H9 (cell line): ENCODE measurements around the gene RHOU. TPM values are rescaled to one million over a fixed set of nuclear protein-coding genes. Genes with fewer than 3 reads are reported as not detected.

Source experiments
- DNase-seq: peaks from one replicate; pipeline ENCODE4 v3.0.0-alpha.2; 2017
- H2AFZ ChIP-seq: one replicate; pipeline ENCODE4 v1.6.1; 2013; ENCODE audit warnings: mild to moderate bottlenecking, low read length, control low read depth, moderate library complexity
- H2AK5ac ChIP-seq: 2 replicates; pipeline ENCODE4 v1.6.1; 2013; ENCODE audit warnings: low read length, control low read depth, mixed read lengths; ENCODE audit not compliant: insufficient read length
- H2BK120ac ChIP-seq: one replicate; pipeline ENCODE4 v1.6.1; 2013; ENCODE audit warnings: low read depth, mild to moderate bottlenecking, low read length, control low read depth, inconsistent platforms; ENCODE audit not compliant: poor library complexity, severe bottlenecking
- H2BK12ac ChIP-seq: 2 replicates; pipeline ENCODE4 v1.6.1; 2013; ENCODE audit warnings: low read length, control low read depth, mixed read lengths, low read depth; ENCODE audit not compliant: insufficient read length
- H2BK15ac ChIP-seq: 2 replicates; pipeline ENCODE4 v1.6.1; 2013; ENCODE audit warnings: low read depth, low read length, control low read depth
- H2BK20ac ChIP-seq: one replicate; pipeline ENCODE4 v1.6.1; 2013; ENCODE audit warnings: low read depth, mild to moderate bottlenecking, low read length, control low read depth, inconsistent platforms; ENCODE audit not compliant: poor library complexity, severe bottlenecking
- H2BK5ac ChIP-seq: 2 replicates; pipeline ENCODE4 v1.6.1; 2013; ENCODE audit warnings: low read length, control low read depth, mixed read lengths; ENCODE audit not compliant: insufficient read length
- H3K14ac ChIP-seq: 2 replicates; pipeline ENCODE4 v1.6.1; 2013; ENCODE audit warnings: low read length, control low read depth; ENCODE audit not compliant: insufficient read depth
- H3K18ac ChIP-seq: 2 replicates; pipeline ENCODE4 v1.6.1; 2013; ENCODE audit warnings: low read depth, mild to moderate bottlenecking, mixed read lengths, low read length, control low read depth; ENCODE audit not compliant: insufficient read length
- H3K23ac ChIP-seq: 2 replicates; pipeline ENCODE4 v1.6.1; 2013; ENCODE audit warnings: low read length, control low read depth, mixed read lengths, low read depth; ENCODE audit not compliant: insufficient read length
- H3K23me2 ChIP-seq: 2 replicates; pipeline ENCODE4 v1.6.1; 2013; ENCODE audit warnings: low read depth, mild to moderate bottlenecking, mixed read lengths, low read length, control low read depth; ENCODE audit not compliant: insufficient read length, poor library complexity, severe bottlenecking
- H3K27ac ChIP-seq: 2 replicates; pipeline ENCODE4 v1.5.1; 2013; ENCODE audit warnings: low read length, control low read depth, mixed read lengths, low read depth; ENCODE audit not compliant: insufficient read length
- H3K27me3 ChIP-seq: 2 replicates; pipeline ENCODE4 v1.6.1; 2013; ENCODE audit warnings: low read length, control low read depth, inconsistent platforms; ENCODE audit not compliant: insufficient read depth
- H3K4ac ChIP-seq: 2 replicates; pipeline ENCODE4 v1.6.1; 2013; ENCODE audit warnings: low read depth, mild to moderate bottlenecking, control low read depth, inconsistent platforms, low read length, moderate library complexity
- H3K4me1 ChIP-seq: 2 replicates; pipeline ENCODE4 v1.6.1; 2013; ENCODE audit warnings: low read length, control low read depth, inconsistent platforms; ENCODE audit not compliant: insufficient read depth
- H3K4me2 ChIP-seq: 2 replicates; pipeline ENCODE4 v1.6.1; 2013; ENCODE audit warnings: low read length, control low read depth, mixed read lengths; ENCODE audit not compliant: insufficient read length, insufficient read depth
- H3K56ac ChIP-seq: 2 replicates; pipeline ENCODE4 v1.6.1; 2013; ENCODE audit warnings: low read depth, mild to moderate bottlenecking, mixed read lengths, low read length, control low read depth; ENCODE audit not compliant: insufficient read length
- H3K79me1 ChIP-seq: 2 replicates; pipeline ENCODE4 v1.6.1; 2013; ENCODE audit warnings: low read depth, mild to moderate bottlenecking, moderate library complexity, low read length, control low read depth, inconsistent platforms; ENCODE audit not compliant: insufficient read depth, poor library complexity, severe bottlenecking
- H3K79me2 ChIP-seq: 2 replicates; pipeline ENCODE4 v1.6.1; 2013; ENCODE audit warnings: low read length, control low read depth, inconsistent platforms; ENCODE audit not compliant: insufficient read depth
- H3K9ac ChIP-seq: 2 replicates; pipeline ENCODE4 v1.6.1; 2013; ENCODE audit warnings: low read length, control low read depth, mixed read lengths; ENCODE audit not compliant: insufficient read length; ENCODE audit errors: extremely low read depth
- H3K9me3 ChIP-seq: one replicate; pipeline ENCODE4 v1.6.1; 2013; ENCODE audit warnings: low read depth, low read length, inconsistent platforms; ENCODE audit not compliant: control insufficient read depth
- H3T11ph ChIP-seq: one replicate; pipeline ENCODE4 v1.6.1; 2013; ENCODE audit warnings: mild to moderate bottlenecking, low read length, control low read depth, inconsistent platforms
- H4K20me1 ChIP-seq: one replicate; pipeline ENCODE4 v1.6.1; 2013; ENCODE audit not compliant: control insufficient read depth, insufficient read length, insufficient read depth
- H4K5ac ChIP-seq: 2 replicates; pipeline ENCODE4 v1.6.1; 2013; ENCODE audit warnings: low read depth, mild to moderate bottlenecking, mixed read lengths, low read length, control low read depth; ENCODE audit not compliant: insufficient read length
- H4K8ac ChIP-seq: replicated peaks from 2 replicates; pipeline ENCODE4 v1.6.1; 2013; ENCODE audit warnings: low read length, control low read depth, mixed read lengths, low read depth; ENCODE audit not compliant: insufficient read length
- H4K91ac ChIP-seq: 2 replicates; pipeline ENCODE4 v1.6.1; 2013; ENCODE audit warnings: low read depth, mild to moderate bottlenecking, moderate library complexity, mixed read lengths, low read length, control low read depth; ENCODE audit not compliant: insufficient read length
- H3K27ac Mint-ChIP-seq, 3 experiments: 2 replicates in 2 of 3; 3 replicates in 1 of 3; pipeline ENCODE4 v1.8.0; 2020 to 2021; ENCODE audit warnings: mixed read lengths in 3 of 3, mild to moderate bottlenecking in 1 of 3, moderate library complexity in 1 of 3
- H3K27me3 Mint-ChIP-seq: 2 replicates; pipeline ENCODE4 v1.8.0; 2021; ENCODE audit warnings: low read depth, mild to moderate bottlenecking, moderate library complexity, mixed read lengths
- H3K36me3 Mint-ChIP-seq, 3 experiments: 2 replicates in 2 of 3; 3 replicates in 1 of 3; pipeline ENCODE4 v1.8.0; 2020 to 2021; ENCODE audit warnings: low read depth in 3 of 3, mixed read lengths in 3 of 3; ENCODE audit not compliant: insufficient read depth in 1 of 3
- H3K4me1 Mint-ChIP-seq, 2 experiments: 2 replicates each; pipeline ENCODE4 v1.8.0; 2020; ENCODE audit warnings: mixed read lengths in 2 of 2
- H3K4me3 Mint-ChIP-seq, 2 experiments: 2 replicates in 1 of 2; 3 replicates in 1 of 2; pipeline ENCODE4 v1.8.0; 2020 to 2021; ENCODE audit warnings: mild to moderate bottlenecking in 2 of 2, mixed read lengths in 2 of 2, moderate library complexity in 1 of 2
- H3K9me3 Mint-ChIP-seq, 2 experiments: 2 replicates in 1 of 2; 3 replicates in 1 of 2; pipeline ENCODE4 v1.8.0; 2020; ENCODE audit warnings: mild to moderate bottlenecking in 2 of 2, mixed read lengths in 2 of 2, moderate library complexity in 1 of 2
- WGBS: extraction: QIAGEN DNeasy Blood & Tissue Kit; methylation state at CpG from one replicate; pipeline ENCODE4 v1.1.7; 2013; ENCODE audit warnings: missing lambda C conversion rate, low lambda C conversion rate, mixed read lengths; ENCODE audit not compliant: insufficient read length; ENCODE audit errors: extremely low coverage; 5-methylcytosine and 5-hydroxymethylcytosine counted together
- total RNA-seq: library from RNA; stranded (reverse); gene quantifications from 2 replicates; pipeline ENCODE4 v1.2.1, GENCODE V29; 2021
- TF ChIP-seq, protein P1 (sequence below): fragments of 200-600 bp; sonication (generic); conservative IDR thresholded peaks from 3 replicates; pipeline ENCODE4 v1.8.0; 2021; ENCODE audit warnings: antibody characterized with exemption, mild to moderate bottlenecking

Gene RHOU
- total RNA-seq, 1 experiment from 2014 or later, result 3.9 TPM

DNA sequence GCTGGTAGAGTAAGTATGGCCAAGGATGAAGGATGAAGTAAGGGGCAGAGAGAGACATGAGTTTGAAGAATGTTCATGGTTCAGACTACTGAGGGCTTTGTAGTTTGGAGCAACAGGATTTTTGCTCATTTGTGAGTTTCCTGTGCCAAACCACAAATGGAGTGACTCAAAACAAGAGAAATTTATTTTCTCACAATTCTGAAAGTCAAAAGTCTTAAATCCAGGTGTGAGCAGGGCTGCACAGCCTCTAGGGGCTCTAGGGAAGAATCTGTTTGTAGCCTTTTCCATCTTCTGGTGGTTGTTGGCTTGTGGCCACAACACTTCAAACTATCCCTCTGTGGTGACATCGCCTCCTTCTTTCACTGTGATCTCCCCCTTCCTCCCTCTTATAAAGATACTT is 58.9 kb downstream of the RHOU start:
- Histone ChIP-seq H3K9ac (no peak overlapping the region), H3K4me1 (no peaks in the 10 kb centered on the region), H3K4me2 (no peak overlapping the region), H3K27me3 (no peaks in the 10 kb centered on the region), H3K18ac (no peak overlapping the region), H2AK5ac (no peak overlapping the region), H2BK120ac (no peak overlapping the region), H3K23ac (no peak overlapping the region), H3K56ac (no peak overlapping the region), H3K79me2 (no peaks in the 10 kb centered on the region), H2BK20ac (no peak overlapping the region), H2BK5ac (no peak overlapping the region), H2BK15ac (no peak overlapping the region), H2AFZ (no peak overlapping the region), H3K27ac (no peak overlapping the region), H3T11ph (no peak overlapping the region), H3K14ac (no peak overlapping the region), H3K23me2 (no peaks in the 10 kb centered on the region), H4K8ac (no peak overlapping the region), H4K20me1 (no peaks in the 10 kb centered on the region), H3K4ac (no peak overlapping the region), H4K5ac (no peak overlapping the region), H3K9me3 (no peaks in the 10 kb centered on the region), H2BK12ac (no peak overlapping the region), H4K91ac (no peak overlapping the region), H3K79me1 (no peaks in the 10 kb centered on the region)
- no peaks in the 10 kb centered on the region; the same call in 1 of the 2 replicates for H3K27me3 Mint-ChIP-seq
- H3K4me3 Mint-ChIP-seq, result no peak overlapping the region
- H3K9me3 Mint-ChIP-seq, result no peaks in the 10 kb centered on the region
- TF ChIP-seq, protein P1, sequence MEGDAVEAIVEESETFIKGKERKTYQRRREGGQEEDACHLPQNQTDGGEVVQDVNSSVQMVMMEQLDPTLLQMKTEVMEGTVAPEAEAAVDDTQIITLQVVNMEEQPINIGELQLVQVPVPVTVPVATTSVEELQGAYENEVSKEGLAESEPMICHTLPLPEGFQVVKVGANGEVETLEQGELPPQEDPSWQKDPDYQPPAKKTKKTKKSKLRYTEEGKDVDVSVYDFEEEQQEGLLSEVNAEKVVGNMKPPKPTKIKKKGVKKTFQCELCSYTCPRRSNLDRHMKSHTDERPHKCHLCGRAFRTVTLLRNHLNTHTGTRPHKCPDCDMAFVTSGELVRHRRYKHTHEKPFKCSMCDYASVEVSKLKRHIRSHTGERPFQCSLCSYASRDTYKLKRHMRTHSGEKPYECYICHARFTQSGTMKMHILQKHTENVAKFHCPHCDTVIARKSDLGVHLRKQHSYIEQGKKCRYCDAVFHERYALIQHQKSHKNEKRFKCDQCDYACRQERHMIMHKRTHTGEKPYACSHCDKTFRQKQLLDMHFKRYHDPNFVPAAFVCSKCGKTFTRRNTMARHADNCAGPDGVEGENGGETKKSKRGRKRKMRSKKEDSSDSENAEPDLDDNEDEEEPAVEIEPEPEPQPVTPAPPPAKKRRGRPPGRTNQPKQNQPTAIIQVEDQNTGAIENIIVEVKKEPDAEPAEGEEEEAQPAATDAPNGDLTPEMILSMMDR, result no peak
- WGBS, result no CpG with 5 or more reads among the region's 1 CpG
- no peaks in the 10 kb centered on the region for H3K36me3 Mint-ChIP-seq
- H3K4me1 Mint-ChIP-seq, result no peaks in the 10 kb centered on the region; a peak in 1 of 4 replicates
- no peak for DNase-seq
- H3K27ac Mint-ChIP-seq, result no peak overlapping the region
